DOHH2 (cell line): ENCODE results near the gene HMCN2.

ENCODE experiments used
- H3F3A ChIP-seq: fragments of 200-600 bp; sonication (generic), shearing (Covaris generic); 2 replicates; pipeline ENCODE4 v1.6.0; 2016; ENCODE audit warnings: antibody characterized with exemption, mild to moderate bottlenecking; ENCODE audit not compliant: control insufficient read depth, insufficient read depth
- H3K27ac ChIP-seq: fragments of 200-600 bp; sonication (generic); 2 replicates; pipeline ENCODE4 v1.5.1; 2014; ENCODE audit warnings: low read depth, mild to moderate bottlenecking, low read length, moderate library complexity
- H3K27me3 ChIP-seq: fragments of 200-600 bp; sonication (generic); 2 replicates; pipeline ENCODE4 v1.6.1; 2014; ENCODE audit warnings: mild to moderate bottlenecking, low read length, mixed read lengths; ENCODE audit not compliant: control insufficient read depth
- H3K36me3 ChIP-seq: fragments of 200-600 bp; sonication (generic); 2 replicates; pipeline ENCODE4 v1.6.1; 2014; ENCODE audit warnings: mild to moderate bottlenecking, low read length, moderate library complexity, mixed read lengths; ENCODE audit not compliant: control insufficient read depth
- H3K4me1 ChIP-seq: fragments of 200-600 bp; sonication (generic); 2 replicates; pipeline ENCODE4 v1.6.1; 2014; ENCODE audit warnings: mild to moderate bottlenecking, low read length, mixed read lengths; ENCODE audit not compliant: control insufficient read depth
- H3K4me2 ChIP-seq: fragments of 200-600 bp; sonication (generic); 2 replicates; pipeline ENCODE4 v1.6.0; 2014; ENCODE audit warnings: mild to moderate bottlenecking, low read length, moderate library complexity
- H3K4me3 ChIP-seq: fragments of 200-600 bp; sonication (generic); 2 replicates; pipeline ENCODE4 v1.5.1; 2014; ENCODE audit warnings: mild to moderate bottlenecking, low read length, mixed read lengths
- H3K79me2 ChIP-seq: fragments of 200-600 bp; sonication (generic); 2 replicates; pipeline ENCODE4 v1.6.1; 2014; ENCODE audit warnings: mild to moderate bottlenecking, low read length, mixed read lengths; ENCODE audit not compliant: control insufficient read depth
- H3K9me2 ChIP-seq: fragments of 200-600 bp; sonication (generic); replicated peaks from 2 replicates; pipeline ENCODE4 v1.6.1; 2014; ENCODE audit warnings: mild to moderate bottlenecking, low read length, mixed read lengths; ENCODE audit not compliant: control insufficient read depth
- H3K9me3 ChIP-seq: fragments of 200-600 bp; sonication (generic); 2 replicates; pipeline ENCODE4 v1.6.1; 2014; ENCODE audit warnings: antibody characterized with exemption, low read length, mixed read lengths; ENCODE audit not compliant: control insufficient read depth, insufficient read depth
- H4K20me1 ChIP-seq: fragments of 200-600 bp; sonication (generic); 2 replicates; pipeline ENCODE4 v1.6.0; 2014; ENCODE audit warnings: low read depth, mild to moderate bottlenecking, antibody characterized with exemption, low read length, moderate library complexity; ENCODE audit not compliant: control insufficient read depth, insufficient read depth
- EZH2phosphoT487 ChIP-seq: fragments of 200-600 bp; sonication (generic); IDR thresholded peaks from 2 replicates; pipeline ENCODE4 v1.6.1; 2017; ENCODE audit warnings: borderline replicate concordance, mild to moderate bottlenecking, antibody characterized with exemption, low read length, moderate library complexity, mixed read lengths
- TF ChIP-seq, protein P1 (sequence below): fragments of 200-600 bp; sonication (generic); IDR thresholded peaks from one replicate; pipeline ENCODE4 v1.5.1; 2014; ENCODE audit warnings: antibody characterized with exemption, mild to moderate bottlenecking, low read depth, low read length; ENCODE audit not compliant: poor library complexity, severe bottlenecking

Gene HMCN2

DNA sequence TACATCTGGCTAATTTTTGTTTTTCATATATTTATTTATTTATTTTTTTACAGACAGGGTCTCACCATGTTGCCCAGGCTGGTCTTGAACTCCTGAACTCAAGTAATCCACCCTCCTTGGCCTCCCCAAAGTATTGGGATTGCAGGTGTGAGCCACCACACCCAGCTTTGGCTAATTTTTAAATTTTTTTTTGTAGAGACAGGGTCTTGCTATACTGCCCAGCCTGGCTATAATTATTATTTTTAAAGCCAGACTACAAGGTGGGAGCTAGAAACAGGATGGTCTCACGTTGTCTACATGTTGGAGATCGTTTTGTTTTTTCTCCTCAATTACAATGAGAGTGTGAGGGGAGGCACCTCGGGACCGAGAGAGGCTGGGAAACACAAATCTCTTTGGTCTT is 203.0 kb downstream of the HMCN2 start:
- no peaks in the 10 kb centered on the region for H4K20me1 ChIP-seq
- TF ChIP-seq EZH2phosphoT487, result no peak
- TF ChIP-seq, protein P1, sequence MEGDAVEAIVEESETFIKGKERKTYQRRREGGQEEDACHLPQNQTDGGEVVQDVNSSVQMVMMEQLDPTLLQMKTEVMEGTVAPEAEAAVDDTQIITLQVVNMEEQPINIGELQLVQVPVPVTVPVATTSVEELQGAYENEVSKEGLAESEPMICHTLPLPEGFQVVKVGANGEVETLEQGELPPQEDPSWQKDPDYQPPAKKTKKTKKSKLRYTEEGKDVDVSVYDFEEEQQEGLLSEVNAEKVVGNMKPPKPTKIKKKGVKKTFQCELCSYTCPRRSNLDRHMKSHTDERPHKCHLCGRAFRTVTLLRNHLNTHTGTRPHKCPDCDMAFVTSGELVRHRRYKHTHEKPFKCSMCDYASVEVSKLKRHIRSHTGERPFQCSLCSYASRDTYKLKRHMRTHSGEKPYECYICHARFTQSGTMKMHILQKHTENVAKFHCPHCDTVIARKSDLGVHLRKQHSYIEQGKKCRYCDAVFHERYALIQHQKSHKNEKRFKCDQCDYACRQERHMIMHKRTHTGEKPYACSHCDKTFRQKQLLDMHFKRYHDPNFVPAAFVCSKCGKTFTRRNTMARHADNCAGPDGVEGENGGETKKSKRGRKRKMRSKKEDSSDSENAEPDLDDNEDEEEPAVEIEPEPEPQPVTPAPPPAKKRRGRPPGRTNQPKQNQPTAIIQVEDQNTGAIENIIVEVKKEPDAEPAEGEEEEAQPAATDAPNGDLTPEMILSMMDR, result no peak
- H3K36me3 ChIP-seq, result no peaks in the 10 kb centered on the region

DNA sequence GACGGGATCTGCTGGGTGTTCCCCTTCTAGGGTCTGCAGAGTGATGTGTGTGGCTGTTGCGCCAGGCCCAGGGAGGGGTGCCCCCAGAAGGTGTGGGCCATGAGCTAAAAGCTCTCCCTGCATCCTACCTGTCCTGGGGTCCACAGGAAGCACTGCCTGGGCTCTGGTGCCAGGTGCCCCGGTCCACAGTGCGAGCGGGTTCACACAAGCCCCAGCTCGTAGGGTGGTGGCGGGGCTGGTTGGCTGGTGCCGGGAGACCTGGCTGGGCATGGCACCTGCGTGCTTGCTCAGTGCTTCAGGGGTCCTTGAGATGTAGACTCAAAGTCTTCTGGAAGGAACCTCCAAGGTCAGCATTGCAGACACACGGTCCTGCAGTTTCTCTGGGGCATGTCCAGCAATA is 204.7 kb downstream of the HMCN2 start:
- H3K27me3 ChIP-seq, result peaks cover 24% of the 10 kb centered on the region
- H3K36me3 ChIP-seq, result no peaks in the 10 kb centered on the region
- H3K4me2 ChIP-seq, result no peak overlapping the region
- H3K9me3 ChIP-seq, result no peaks in the 10 kb centered on the region
- no peak overlapping the region for H3K27ac ChIP-seq
- H3K4me3 ChIP-seq, result no peak overlapping the region
- no peaks in the 10 kb centered on the region for H3K4me1 ChIP-seq
- H3F3A ChIP-seq, result no peaks in the 10 kb centered on the region
- H3K9me2 ChIP-seq, result no peaks in the 10 kb centered on the region
- H3K79me2 ChIP-seq, result no peaks in the 10 kb centered on the region
- H4K20me1 ChIP-seq, result no peaks in the 10 kb centered on the region
- TF ChIP-seq, protein P1, result no peak
- TF ChIP-seq EZH2phosphoT487, result no peak

More for the DNA sequence above, 203.0 kb downstream of the HMCN2 start:
- no peak overlapping the region for H3K4me3 ChIP-seq
- no peaks in the 10 kb centered on the region for H3K4me1 ChIP-seq
- no peaks in the 10 kb centered on the region for H3F3A ChIP-seq
- peaks cover 19% of the 10 kb centered on the region for H3K27me3 ChIP-seq
- no peaks in the 10 kb centered on the region for H3K9me2 ChIP-seq
- H3K4me2 ChIP-seq, result no peak overlapping the region
- no peaks in the 10 kb centered on the region for H3K79me2 ChIP-seq
- H3K9me3 ChIP-seq, result no peaks in the 10 kb centered on the region
- H3K27ac ChIP-seq, result no peak overlapping the region

DNA sequence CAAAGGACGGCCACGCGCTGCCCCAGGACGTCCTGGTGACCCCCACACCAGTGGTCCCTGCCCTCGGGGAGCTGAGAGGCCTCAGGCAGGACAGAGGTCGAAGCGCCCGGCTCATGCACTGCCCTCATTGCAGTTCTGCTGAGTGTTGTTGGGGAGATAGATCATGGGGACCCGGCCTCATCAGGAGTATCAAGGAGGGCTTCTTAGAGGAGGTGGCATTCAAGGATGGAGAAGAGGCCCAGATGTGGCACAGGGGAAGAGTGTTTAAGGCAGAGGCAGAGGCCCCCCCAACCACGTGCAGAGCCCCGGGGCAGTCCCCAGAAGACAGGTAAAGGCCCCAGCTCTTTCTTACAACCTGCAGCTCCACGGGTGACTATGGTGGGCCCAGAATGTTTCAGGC is 205.4 kb downstream of the HMCN2 start:
- no peak for TF ChIP-seq EZH2phosphoT487
- TF ChIP-seq, protein P1, result no peak
- Histone ChIP-seq H3K79me2 (no peaks in the 10 kb centered on the region), H3K4me1 (no peaks in the 10 kb centered on the region), H3F3A (no peaks in the 10 kb centered on the region), H3K9me2 (no peaks in the 10 kb centered on the region), H3K9me3 (no peaks in the 10 kb centered on the region), H3K36me3 (no peaks in the 10 kb centered on the region), H3K27me3 (peaks cover 24% of the 10 kb centered on the region), H3K4me2 (no peak overlapping the region), H3K4me3 (no peak overlapping the region), H4K20me1 (no peaks in the 10 kb centered on the region), H3K27ac (no peak overlapping the region)
